Measurements from ENCODE around the gene CYP2E1. TPM values are rescaled to one million over a fixed set of nuclear protein-coding genes. Genes with fewer than 3 reads are reported as not detected.
"Not testable (repeated sequence)": the region's sequence is repeated elsewhere in the genome, so short reads cannot be mapped to it uniquely, and the experiment has no call there.

The CYP2E1 gene
- total RNA-seq, 1 donor from 2014 or later = 0.36 TPM

- H3K9me3 ChIP-seq (ENCODE audit: low read depth) = peaks cover 24% of the 10 kb centered on the region
- Mint-ChIP-seq H3K36me3 (peaks cover 2% of the 10 kb centered on the region), H3K27me3 (ENCODE audit: insufficient read depth, low read depth) (peaks cover 2% of the 10 kb centered on the region), H3K4me3 (no peak overlapping the region), H3K27ac (no peak overlapping the region), H3K9me3 (peaks cover 33% of the 10 kb centered on the region), H3K4me1 (no peaks in the 10 kb centered on the region)
- H3K4me3 ChIP-seq = no peak overlapping the region
- H3K27ac ChIP-seq = no peak overlapping the region
- H3K79me2 ChIP-seq (ENCODE audit: low read depth) = no peaks in the 10 kb centered on the region
- no peaks in the 10 kb centered on the region for H3F3A ChIP-seq (ENCODE audit: low read depth)
- H2AFZ ChIP-seq (replicated peaks) = no peak overlapping the region
- no peak overlapping the region for H3K9ac ChIP-seq
- H3K36me3 ChIP-seq = no peaks in the 10 kb centered on the region
- H4K20me1 ChIP-seq (ENCODE audit: low read depth) = no peaks in the 10 kb centered on the region
- no peaks in the 10 kb centered on the region for H3K4me1 ChIP-seq
- DNase-seq (ENCODE audit: low spot score) = no peak
- H3K4me2 ChIP-seq = no peak overlapping the region
- TF ChIP-seq EZH2 (IDR thresholded peaks at IDR 0.05) = no peak
- TF ChIP-seq, protein P1, sequence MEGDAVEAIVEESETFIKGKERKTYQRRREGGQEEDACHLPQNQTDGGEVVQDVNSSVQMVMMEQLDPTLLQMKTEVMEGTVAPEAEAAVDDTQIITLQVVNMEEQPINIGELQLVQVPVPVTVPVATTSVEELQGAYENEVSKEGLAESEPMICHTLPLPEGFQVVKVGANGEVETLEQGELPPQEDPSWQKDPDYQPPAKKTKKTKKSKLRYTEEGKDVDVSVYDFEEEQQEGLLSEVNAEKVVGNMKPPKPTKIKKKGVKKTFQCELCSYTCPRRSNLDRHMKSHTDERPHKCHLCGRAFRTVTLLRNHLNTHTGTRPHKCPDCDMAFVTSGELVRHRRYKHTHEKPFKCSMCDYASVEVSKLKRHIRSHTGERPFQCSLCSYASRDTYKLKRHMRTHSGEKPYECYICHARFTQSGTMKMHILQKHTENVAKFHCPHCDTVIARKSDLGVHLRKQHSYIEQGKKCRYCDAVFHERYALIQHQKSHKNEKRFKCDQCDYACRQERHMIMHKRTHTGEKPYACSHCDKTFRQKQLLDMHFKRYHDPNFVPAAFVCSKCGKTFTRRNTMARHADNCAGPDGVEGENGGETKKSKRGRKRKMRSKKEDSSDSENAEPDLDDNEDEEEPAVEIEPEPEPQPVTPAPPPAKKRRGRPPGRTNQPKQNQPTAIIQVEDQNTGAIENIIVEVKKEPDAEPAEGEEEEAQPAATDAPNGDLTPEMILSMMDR (IDR thresholded peaks at IDR 0.05) = no peak
- TF ChIP-seq EZH2phosphoT487 (IDR thresholded peaks at IDR 0.05) = no peak
- no peaks in the 10 kb centered on the region for H3K27me3 ChIP-seq
Measured at GRCh38 chr10:133489816-133490588, 37.2 kb upstream of the CYP2E1 start.

DNA sequence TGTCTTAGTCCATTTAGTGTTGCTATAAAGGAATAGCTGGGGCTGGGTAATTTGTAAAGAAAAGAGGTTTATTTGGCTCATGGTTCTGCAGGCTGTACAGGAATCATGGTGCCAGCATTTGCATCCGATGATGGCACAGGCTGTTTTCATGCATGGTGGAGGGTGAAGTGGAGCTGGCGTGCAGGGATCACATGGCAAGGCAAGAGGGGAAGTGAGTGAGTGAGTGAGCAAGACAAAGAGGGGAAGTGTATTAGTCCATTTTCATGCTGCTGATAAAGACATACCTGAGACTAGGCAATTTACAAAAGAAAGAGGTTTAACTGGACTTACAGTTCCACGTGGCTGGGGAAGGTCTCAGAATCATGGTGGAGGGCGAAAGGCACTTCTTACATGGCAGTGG, 33.6 kb upstream of the CYP2E1 start:
- not testable (repeated sequence) for H4K20me1 ChIP-seq (ENCODE audit: low read depth); H3K36me3 Mint-ChIP-seq; H3K9ac ChIP-seq; H3K27ac ChIP-seq; H3K27me3 Mint-ChIP-seq (ENCODE audit: insufficient read depth, low read depth); H3K36me3 ChIP-seq; H3K4me1 Mint-ChIP-seq; DNase-seq (ENCODE audit: low spot score); H2AFZ ChIP-seq (replicated peaks); H3K4me1 ChIP-seq; H3K4me3 Mint-ChIP-seq; H3K27me3 ChIP-seq; H3K79me2 ChIP-seq (ENCODE audit: low read depth); H3K4me2 ChIP-seq; H3F3A ChIP-seq (ENCODE audit: low read depth); H3K27ac Mint-ChIP-seq; H3K4me3 ChIP-seq
- peaks cover 32% of the 10 kb centered on the region for H3K9me3 Mint-ChIP-seq
- H3K9me3 ChIP-seq (ENCODE audit: low read depth) = peaks cover 20% of the 10 kb centered on the region

DNA sequence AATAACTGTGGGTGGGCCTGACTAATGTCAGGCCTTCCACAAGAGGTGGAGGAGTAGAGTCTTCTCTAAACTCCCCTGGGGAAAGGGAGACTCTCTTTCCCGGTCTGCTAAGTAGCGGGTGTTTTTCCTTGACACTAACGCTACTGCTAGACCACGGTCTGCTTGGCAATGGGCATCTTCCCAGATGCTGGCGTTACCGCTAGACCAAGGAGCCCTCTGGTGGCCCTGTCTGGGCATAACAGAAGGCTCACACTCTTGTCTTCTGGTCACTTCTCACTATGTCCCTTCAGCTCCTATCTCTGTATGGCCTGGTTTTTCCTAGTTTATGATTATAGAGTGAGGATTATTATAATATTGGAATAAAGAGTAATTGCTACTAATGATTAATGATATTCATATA, 29.8 kb upstream of the CYP2E1 start:
- H3K27ac ChIP-seq; H3K4me3 ChIP-seq; H3K36me3 Mint-ChIP-seq; H3K27me3 ChIP-seq; H3K36me3 ChIP-seq; H3K4me1 ChIP-seq; H3K27ac Mint-ChIP-seq; H3K4me3 Mint-ChIP-seq; H3K4me1 Mint-ChIP-seq; H2AFZ ChIP-seq (replicated peaks); H3K9me3 ChIP-seq (ENCODE audit: low read depth); H4K20me1 ChIP-seq (ENCODE audit: low read depth); H3K27me3 Mint-ChIP-seq (ENCODE audit: insufficient read depth, low read depth); H3K9ac ChIP-seq; H3K79me2 ChIP-seq (ENCODE audit: low read depth); H3K4me2 ChIP-seq; H3F3A ChIP-seq (ENCODE audit: low read depth): not testable (repeated sequence)
- TF ChIP-seq, protein P1 (IDR thresholded peaks at IDR 0.05) = peak; percentile 30
- peaks cover 31% of the 10 kb centered on the region for H3K9me3 Mint-ChIP-seq
- peak; percentile 10 for DNase-seq (ENCODE audit: low spot score)

DNA sequence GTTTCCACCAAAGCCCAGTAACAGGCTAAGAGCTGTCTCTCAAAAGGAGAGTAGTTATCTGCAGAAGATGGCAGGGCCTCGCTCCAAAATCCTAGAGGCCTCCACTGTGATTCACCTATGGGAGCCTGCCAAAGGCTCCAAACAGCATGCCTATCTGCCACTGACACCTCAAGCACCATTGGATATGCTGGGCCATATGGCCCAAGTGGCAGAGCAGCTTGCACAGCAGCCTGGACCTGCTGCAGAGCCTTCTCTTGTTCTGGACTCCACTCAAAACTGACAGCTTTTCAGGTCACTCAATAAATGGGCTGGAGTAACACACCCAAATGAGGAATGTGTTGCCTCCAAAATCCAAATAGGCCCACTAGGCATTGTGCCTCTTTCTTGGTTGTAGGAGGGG, 28.0 kb upstream of the CYP2E1 start:
- not testable (repeated sequence) for H3K27ac Mint-ChIP-seq; H3K79me2 ChIP-seq (ENCODE audit: low read depth); H3K4me3 Mint-ChIP-seq; H3K4me1 ChIP-seq; H3K9ac ChIP-seq; H3K27ac ChIP-seq; H3K9me3 ChIP-seq (ENCODE audit: low read depth); H2AFZ ChIP-seq (replicated peaks); H3K4me1 Mint-ChIP-seq; H3K36me3 Mint-ChIP-seq; H3K4me2 ChIP-seq; H3K4me3 ChIP-seq; H3K27me3 Mint-ChIP-seq (ENCODE audit: insufficient read depth, low read depth); H4K20me1 ChIP-seq (ENCODE audit: low read depth); H3F3A ChIP-seq (ENCODE audit: low read depth); H3K36me3 ChIP-seq; DNase-seq (ENCODE audit: low spot score); H3K27me3 ChIP-seq
- peaks cover 29% of the 10 kb centered on the region for H3K9me3 Mint-ChIP-seq

- not testable (repeated sequence) for H3K36me3 ChIP-seq; H3K27ac ChIP-seq; H3K9me3 ChIP-seq (ENCODE audit: low read depth); DNase-seq (ENCODE audit: low spot score); H3K4me1 ChIP-seq; H2AFZ ChIP-seq (replicated peaks); H3K4me1 Mint-ChIP-seq; H3K9ac ChIP-seq; H3K4me3 Mint-ChIP-seq; H3K36me3 Mint-ChIP-seq; H3K27me3 Mint-ChIP-seq (ENCODE audit: insufficient read depth, low read depth); H3K4me3 ChIP-seq; H3K27ac Mint-ChIP-seq; H3F3A ChIP-seq (ENCODE audit: low read depth); H3K4me2 ChIP-seq; H4K20me1 ChIP-seq (ENCODE audit: low read depth); H3K79me2 ChIP-seq (ENCODE audit: low read depth); H3K27me3 ChIP-seq
- H3K9me3 Mint-ChIP-seq = peaks cover 25% of the 10 kb centered on the region
Measured at GRCh38 chr10:133500897-133501296, 26.3 kb upstream of the CYP2E1 start.
